Astrocyte (in vitro differentiated cells and primary cell): Measurements from ENCODE around the gene CKS1B. TPM values are rescaled to one million over a fixed set of nuclear protein-coding genes. Genes with fewer than 3 reads are reported as not detected.

Source experiments
- DNase-seq: peaks from one replicate; pipeline ENCODE4 v3.0.0-alpha.2; 2010; ENCODE audit warnings: low read depth
- FAIRE-seq: peaks from 2 replicates; lab custom pipeline; 2011; peaks lifted over from hg19 to GRCh38; lab: Jason Lieb, UNC
- H2AFZ ChIP-seq: 2 replicates; pipeline ENCODE4 v1.6.0; 2012; ENCODE audit warnings: low read depth, low read length, inconsistent platforms
- H3K27ac ChIP-seq: 2 replicates; pipeline ENCODE4 v1.5.1; 2011; ENCODE audit warnings: low read depth, low read length, inconsistent platforms
- H3K27me3 ChIP-seq: 2 replicates; pipeline ENCODE4 v1.6.0; 2011; ENCODE audit warnings: low read length, inconsistent platforms; ENCODE audit not compliant: insufficient read depth
- H3K36me3 ChIP-seq: 2 replicates; pipeline ENCODE4 v1.5.1; 2011; ENCODE audit warnings: low read length, inconsistent platforms; ENCODE audit not compliant: insufficient read depth
- H3K4me1 ChIP-seq: 2 replicates; pipeline ENCODE4 v1.5.1; 2011; ENCODE audit warnings: low read length, inconsistent platforms; ENCODE audit not compliant: insufficient read depth
- H3K4me2 ChIP-seq: 2 replicates; pipeline ENCODE4 v1.6.0; 2012; ENCODE audit warnings: low read length, inconsistent platforms
- H3K4me3 ChIP-seq: 2 replicates; pipeline ENCODE4 v1.5.1; 2011; ENCODE audit warnings: low read depth, mild to moderate bottlenecking, low read length, inconsistent platforms; ENCODE audit not compliant: insufficient read depth
- H3K79me2 ChIP-seq: 2 replicates; pipeline ENCODE4 v1.6.0; 2012; ENCODE audit warnings: mild to moderate bottlenecking, low read length, inconsistent platforms; ENCODE audit not compliant: insufficient read depth
- H3K9ac ChIP-seq: 2 replicates; pipeline ENCODE4 v1.6.0; 2012; ENCODE audit warnings: mild to moderate bottlenecking, low read length, inconsistent platforms
- H3K9me3 ChIP-seq: 2 replicates; pipeline ENCODE4 v1.5.1; 2012; ENCODE audit warnings: low read depth, mild to moderate bottlenecking, low read length, inconsistent platforms; ENCODE audit not compliant: insufficient read depth
- H4K20me1 ChIP-seq: 2 replicates; pipeline ENCODE4 v1.6.0; 2012; ENCODE audit warnings: low read length, inconsistent platforms; ENCODE audit not compliant: insufficient read depth
- H3K27ac Mint-ChIP-seq: one replicate; pipeline ENCODE4 v1.8.0; 2021; ENCODE audit warnings: mild to moderate bottlenecking, mixed read lengths; ENCODE audit not compliant: unreplicated experiment
- H3K27me3 Mint-ChIP-seq: one replicate; pipeline ENCODE4 v1.8.0; 2021; ENCODE audit warnings: low read depth, mixed read lengths; ENCODE audit not compliant: unreplicated experiment
- H3K36me3 Mint-ChIP-seq: one replicate; pipeline ENCODE4 v1.8.0; 2021; ENCODE audit warnings: low read depth, mixed read lengths; ENCODE audit not compliant: unreplicated experiment
- H3K4me1 Mint-ChIP-seq: one replicate; pipeline ENCODE4 v1.8.0; 2021; ENCODE audit warnings: low read depth, mixed read lengths; ENCODE audit not compliant: unreplicated experiment
- H3K4me3 Mint-ChIP-seq: one replicate; pipeline ENCODE4 v1.8.0; 2021; ENCODE audit warnings: mild to moderate bottlenecking, moderate library complexity, mixed read lengths; ENCODE audit not compliant: unreplicated experiment
- H3K9me3 Mint-ChIP-seq: one replicate; pipeline ENCODE4 v1.8.0; 2021; ENCODE audit warnings: mild to moderate bottlenecking, mixed read lengths; ENCODE audit not compliant: unreplicated experiment
- EZH2 ChIP-seq: IDR thresholded peaks from 2 replicates; pipeline ENCODE4 v1.6.1; 2012; ENCODE audit warnings: mild to moderate bottlenecking, low read length, inconsistent platforms; ENCODE audit not compliant: insufficient read depth
- total RNA-seq: library from RNA; stranded (reverse); gene quantifications from 2 replicates; pipeline ENCODE4 v1.2.1, GENCODE V29; 2021
- TF ChIP-seq, protein P1 (sequence below): IDR thresholded peaks from 2 replicates; pipeline ENCODE4 v1.5.1; 2011; ENCODE audit warnings: low read depth, mild to moderate bottlenecking, inconsistent platforms, low read length, moderate library complexity; ENCODE audit not compliant: insufficient read depth

The CKS1B gene
- total RNA-seq, 1 donor from 2014 or later: 37.9 TPM

- H3K27ac Mint-ChIP-seq: peak overlapping the region; percentile 98
- Histone ChIP-seq H3K9me3 (no peaks in the 10 kb centered on the region), H3K79me2 (peaks cover 40% of the 10 kb centered on the region), H3K4me2 (peak overlapping the region; percentile 96), H3K27ac (no peak overlapping the region), H4K20me1 (peaks cover 26% of the 10 kb centered on the region), H3K4me3 (no peak overlapping the region), H3K27me3 (no peaks in the 10 kb centered on the region), H2AFZ (no peak overlapping the region), H3K9ac (peak overlapping the region; percentile 86), H3K4me1 (peaks cover 34% of the 10 kb centered on the region), H3K36me3 (no peaks in the 10 kb centered on the region)
- no peaks in the 10 kb centered on the region for H3K27me3 Mint-ChIP-seq
- H3K9me3 Mint-ChIP-seq: no peaks in the 10 kb centered on the region
- TF ChIP-seq EZH2: no peak
- TF ChIP-seq, protein P1, sequence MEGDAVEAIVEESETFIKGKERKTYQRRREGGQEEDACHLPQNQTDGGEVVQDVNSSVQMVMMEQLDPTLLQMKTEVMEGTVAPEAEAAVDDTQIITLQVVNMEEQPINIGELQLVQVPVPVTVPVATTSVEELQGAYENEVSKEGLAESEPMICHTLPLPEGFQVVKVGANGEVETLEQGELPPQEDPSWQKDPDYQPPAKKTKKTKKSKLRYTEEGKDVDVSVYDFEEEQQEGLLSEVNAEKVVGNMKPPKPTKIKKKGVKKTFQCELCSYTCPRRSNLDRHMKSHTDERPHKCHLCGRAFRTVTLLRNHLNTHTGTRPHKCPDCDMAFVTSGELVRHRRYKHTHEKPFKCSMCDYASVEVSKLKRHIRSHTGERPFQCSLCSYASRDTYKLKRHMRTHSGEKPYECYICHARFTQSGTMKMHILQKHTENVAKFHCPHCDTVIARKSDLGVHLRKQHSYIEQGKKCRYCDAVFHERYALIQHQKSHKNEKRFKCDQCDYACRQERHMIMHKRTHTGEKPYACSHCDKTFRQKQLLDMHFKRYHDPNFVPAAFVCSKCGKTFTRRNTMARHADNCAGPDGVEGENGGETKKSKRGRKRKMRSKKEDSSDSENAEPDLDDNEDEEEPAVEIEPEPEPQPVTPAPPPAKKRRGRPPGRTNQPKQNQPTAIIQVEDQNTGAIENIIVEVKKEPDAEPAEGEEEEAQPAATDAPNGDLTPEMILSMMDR: no peak
- H3K4me3 Mint-ChIP-seq: peak overlapping the region; percentile 35
- peaks cover 9% of the 10 kb centered on the region for H3K36me3 Mint-ChIP-seq
- H3K4me1 Mint-ChIP-seq: peaks cover 35% of the 10 kb centered on the region
- DNase-seq (no peak), FAIRE-seq (no peak)
These were observed 17.3 kb upstream of the CKS1B start for GRCh38 chr1:154957091-154957657.

DNA sequence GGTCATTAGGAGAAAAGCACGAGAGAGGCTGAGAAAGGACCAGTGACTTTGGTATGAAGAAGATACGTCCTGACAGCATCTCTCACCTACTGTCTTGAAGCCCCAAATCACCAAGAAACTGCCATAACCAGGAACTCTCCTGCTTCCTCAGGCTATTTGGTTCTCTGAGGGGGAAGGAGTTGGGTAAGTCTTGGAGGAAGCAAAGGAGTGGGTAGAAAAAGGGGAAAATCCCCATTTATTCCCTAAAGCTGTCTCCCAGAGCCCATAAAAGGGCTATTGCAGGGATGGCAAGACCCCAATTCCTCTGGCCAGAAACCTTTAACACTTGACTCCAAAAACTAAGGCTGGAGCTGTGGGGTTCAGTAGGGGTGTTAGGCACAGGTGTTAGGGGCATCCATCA, 16.4 kb upstream of the CKS1B start:
- peaks cover 20% of the 10 kb centered on the region for H4K20me1 ChIP-seq
- no peaks in the 10 kb centered on the region for H3K27me3 ChIP-seq
- no peak for FAIRE-seq
- no peaks in the 10 kb centered on the region for H3K27me3 Mint-ChIP-seq
- H2AFZ ChIP-seq: no peak overlapping the region
- H3K9me3 ChIP-seq: no peaks in the 10 kb centered on the region
- peaks cover 36% of the 10 kb centered on the region for H3K4me1 Mint-ChIP-seq
- no peak overlapping the region for H3K4me3 ChIP-seq
- peaks cover 41% of the 10 kb centered on the region for H3K4me1 ChIP-seq
- peaks cover 8% of the 10 kb centered on the region for H3K36me3 Mint-ChIP-seq
- H3K4me2 ChIP-seq: no peak overlapping the region
- H3K27ac Mint-ChIP-seq: peak overlapping the region; percentile 81
- no peaks in the 10 kb centered on the region for H3K9me3 Mint-ChIP-seq
- no peak for DNase-seq
- peak overlapping the region; percentile 3 for H3K9ac ChIP-seq
- no peak for TF ChIP-seq EZH2
- TF ChIP-seq, protein P1: no peak
- H3K4me3 Mint-ChIP-seq: peak overlapping the region; percentile 42
- H3K36me3 ChIP-seq: peaks cover 1% of the 10 kb centered on the region
- no peak overlapping the region for H3K27ac ChIP-seq
- H3K79me2 ChIP-seq: peaks cover 36% of the 10 kb centered on the region

GRCh38 chr1:154958681-154959425, 15.6 kb upstream of the CKS1B start:
- Histone ChIP-seq H4K20me1 (peaks cover 21% of the 10 kb centered on the region), H3K4me1 (peaks cover 45% of the 10 kb centered on the region), H3K9me3 (no peaks in the 10 kb centered on the region), H3K27me3 (no peaks in the 10 kb centered on the region), H3K27ac (no peak overlapping the region), H3K79me2 (peaks cover 32% of the 10 kb centered on the region), H3K36me3 (peaks cover 7% of the 10 kb centered on the region), H3K4me3 (no peak overlapping the region), H3K4me2 (no peak overlapping the region), H3K9ac (no peak overlapping the region), H2AFZ (no peak overlapping the region)
- H3K9me3 Mint-ChIP-seq: no peaks in the 10 kb centered on the region
- H3K4me1 Mint-ChIP-seq: peaks cover 36% of the 10 kb centered on the region
- peaks cover 9% of the 10 kb centered on the region for H3K36me3 Mint-ChIP-seq
- H3K27me3 Mint-ChIP-seq: no peaks in the 10 kb centered on the region
- peak overlapping the region; percentile 81 for H3K27ac Mint-ChIP-seq
- H3K4me3 Mint-ChIP-seq: peak overlapping the region; percentile 42
- FAIRE-seq: no peak
- no peak for TF ChIP-seq EZH2
- TF ChIP-seq, protein P1: no peak
- no peak for DNase-seq
